ENCODE results near the gene SLC35B4. TPM values are rescaled to one million over a fixed set of nuclear protein-coding genes. Genes with fewer than 3 reads are reported as not detected.

SLC35B4 gene
- total RNA-seq, 4 donors from 2014 or later = 3.7 to 8.6 (median 7.0) TPM

DNA sequence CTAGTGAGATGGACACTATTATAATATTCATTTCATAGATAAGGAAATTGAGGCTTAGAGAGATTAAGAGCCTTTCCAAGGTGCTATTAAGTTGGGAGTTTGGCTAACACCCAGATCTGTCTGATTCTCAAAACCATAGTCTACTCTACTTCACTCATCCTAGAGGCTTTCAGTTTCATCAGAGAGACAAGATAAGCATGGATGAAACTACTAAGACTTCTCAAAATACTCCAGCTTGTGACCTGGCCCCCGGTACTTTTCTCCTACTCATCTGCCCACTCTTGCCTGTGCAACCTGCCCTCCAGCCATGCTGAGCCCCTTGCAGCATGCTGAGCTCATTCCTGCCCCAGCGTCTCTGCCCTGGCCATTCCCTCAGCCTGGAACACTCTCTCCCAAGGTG lies 12.2 kb upstream of the SLC35B4 start:
- Histone ChIP-seq H3K9me3 (no peaks in the 10 kb centered on the region), H3K27ac (no peak overlapping the region), H3K36me3 (no peaks in the 10 kb centered on the region), H3K4me1 (no peaks in the 10 kb centered on the region), H3K4me3 (no peak overlapping the region), H3K27me3 (peaks cover 0 to 20% (median 0%) of the 10 kb centered on the region in 4 donors)
- DNase-seq = no peak
- intact Hi-C loops (cut with DNase I) = no loop called here
- 47 to 56% methylated on average over 2 of the region's 2 CpGs for WGBS, 2 donors
- no peak for TF ChIP-seq POLR2A (IDR thresholded peaks at IDR 0.05)

DNA sequence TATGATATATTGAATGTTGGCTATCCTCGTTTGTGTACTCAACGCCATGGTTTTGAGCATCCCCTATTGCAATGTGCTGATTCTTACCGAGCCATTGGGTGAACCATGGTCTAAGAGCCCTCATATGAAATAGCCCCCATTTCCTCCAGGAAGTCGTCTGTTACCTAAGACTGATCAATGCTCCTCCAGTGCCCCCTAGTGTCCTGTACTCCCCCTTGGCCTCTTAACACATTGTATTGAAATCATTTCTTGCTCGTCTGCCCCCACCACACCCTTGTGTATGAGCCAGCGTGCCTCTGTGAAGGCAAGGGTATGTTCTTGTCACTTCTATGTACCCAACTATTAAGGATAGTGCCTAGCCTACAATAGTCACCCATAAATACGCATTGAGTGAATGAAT lies 11.2 kb upstream of the SLC35B4 start:
- Histone ChIP-seq H3K9me3 (no peaks in the 10 kb centered on the region), H3K4me1 (no peaks in the 10 kb centered on the region), H3K4me3 (no peak overlapping the region), H3K27ac (no peak overlapping the region), H3K36me3 (no peaks in the 10 kb centered on the region), H3K27me3 (peaks cover 0 to 20% (median 0%) of the 10 kb centered on the region in 4 donors)
- no peak for DNase-seq
- WGBS, 2 donors = 30 to 32% methylated on average over 7 of the region's 7 CpGs
- TF ChIP-seq, protein P1, sequence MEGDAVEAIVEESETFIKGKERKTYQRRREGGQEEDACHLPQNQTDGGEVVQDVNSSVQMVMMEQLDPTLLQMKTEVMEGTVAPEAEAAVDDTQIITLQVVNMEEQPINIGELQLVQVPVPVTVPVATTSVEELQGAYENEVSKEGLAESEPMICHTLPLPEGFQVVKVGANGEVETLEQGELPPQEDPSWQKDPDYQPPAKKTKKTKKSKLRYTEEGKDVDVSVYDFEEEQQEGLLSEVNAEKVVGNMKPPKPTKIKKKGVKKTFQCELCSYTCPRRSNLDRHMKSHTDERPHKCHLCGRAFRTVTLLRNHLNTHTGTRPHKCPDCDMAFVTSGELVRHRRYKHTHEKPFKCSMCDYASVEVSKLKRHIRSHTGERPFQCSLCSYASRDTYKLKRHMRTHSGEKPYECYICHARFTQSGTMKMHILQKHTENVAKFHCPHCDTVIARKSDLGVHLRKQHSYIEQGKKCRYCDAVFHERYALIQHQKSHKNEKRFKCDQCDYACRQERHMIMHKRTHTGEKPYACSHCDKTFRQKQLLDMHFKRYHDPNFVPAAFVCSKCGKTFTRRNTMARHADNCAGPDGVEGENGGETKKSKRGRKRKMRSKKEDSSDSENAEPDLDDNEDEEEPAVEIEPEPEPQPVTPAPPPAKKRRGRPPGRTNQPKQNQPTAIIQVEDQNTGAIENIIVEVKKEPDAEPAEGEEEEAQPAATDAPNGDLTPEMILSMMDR (IDR thresholded peaks at IDR 0.05) = peak in 3 of 6 experiments; percentile 10 to 37 (median 22)
- TF ChIP-seq POLR2A (IDR thresholded peaks at IDR 0.05) = no peak
- intact Hi-C loops (cut with DNase I) = no loop called here

DNA sequence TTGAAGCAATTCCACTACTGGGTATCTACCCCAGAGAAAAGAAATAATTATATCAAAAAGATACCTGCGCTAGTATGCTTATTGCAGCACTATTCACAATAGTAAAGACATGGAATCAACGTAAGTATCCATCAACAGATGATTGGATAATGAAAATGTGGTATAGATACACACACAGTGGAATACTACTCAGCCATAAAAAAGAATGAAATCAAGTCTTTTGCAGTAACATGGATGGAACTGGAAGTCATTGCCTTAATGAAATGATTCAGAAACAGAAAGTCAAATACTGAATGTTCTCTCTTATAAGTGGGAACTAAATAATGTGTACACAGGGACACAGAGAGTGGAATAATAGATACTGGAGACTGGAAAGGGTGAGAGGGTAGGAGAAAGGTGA lies 7.4 kb upstream of the SLC35B4 start:
- H3K9me3 ChIP-seq = no peaks in the 10 kb centered on the region
- intact Hi-C loops (cut with DNase I) = no loop called here
- TF ChIP-seq, protein P1 (IDR thresholded peaks at IDR 0.05) = no peak
- no peak for TF ChIP-seq POLR2A (IDR thresholded peaks at IDR 0.05)
- no peaks in the 10 kb centered on the region for H3K36me3 ChIP-seq
- H3K4me3 ChIP-seq = no peak overlapping the region
- no peak overlapping the region for H3K27ac ChIP-seq
- no peaks in the 10 kb centered on the region for H3K27me3 ChIP-seq
- DNase-seq = no peak
- H3K4me1 ChIP-seq = no peaks in the 10 kb centered on the region
- WGBS, 2 donors = 83 to 90% methylated on average over 2 of the region's 2 CpGs

DNA sequence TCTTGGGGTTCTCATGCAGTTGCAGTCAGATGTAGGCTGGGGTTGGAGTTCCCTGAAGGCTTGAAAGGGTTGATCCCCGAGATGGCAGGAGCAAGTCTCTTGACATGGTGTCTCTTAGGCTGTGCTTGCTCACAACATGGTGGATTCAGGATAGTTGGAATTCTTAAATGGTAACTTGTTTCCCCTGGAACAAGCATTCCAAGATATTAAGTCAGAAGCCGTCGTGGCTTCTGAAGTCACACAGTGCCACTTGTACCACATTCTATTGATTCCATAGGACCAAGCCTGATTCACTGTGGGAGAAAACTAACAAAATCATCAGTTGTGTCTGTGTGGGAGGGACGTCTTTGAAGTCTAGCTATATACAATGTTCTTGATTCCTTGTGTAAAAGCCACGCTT lies 3.5 kb upstream of the SLC35B4 start:
- H3K9me3 ChIP-seq = no peaks in the 10 kb centered on the region
- no peak for DNase-seq
- H3K27ac ChIP-seq = no peak overlapping the region
- intact Hi-C loops (cut with DNase I) = no loop called here
- 82 to 83% methylated on average over 5 of the region's 5 CpGs for WGBS, 2 donors
- H3K36me3 ChIP-seq = no peaks in the 10 kb centered on the region
- H3K27me3 ChIP-seq = no peaks in the 10 kb centered on the region
- TF ChIP-seq, protein P1 (IDR thresholded peaks at IDR 0.05) = no peak
- TF ChIP-seq POLR2A (IDR thresholded peaks at IDR 0.05) = no peak
- no peak overlapping the region for H3K4me3 ChIP-seq
- peaks cover 6 to 15% (median 10%) of the 10 kb centered on the region in 3 donors for H3K4me1 ChIP-seq

DNA sequence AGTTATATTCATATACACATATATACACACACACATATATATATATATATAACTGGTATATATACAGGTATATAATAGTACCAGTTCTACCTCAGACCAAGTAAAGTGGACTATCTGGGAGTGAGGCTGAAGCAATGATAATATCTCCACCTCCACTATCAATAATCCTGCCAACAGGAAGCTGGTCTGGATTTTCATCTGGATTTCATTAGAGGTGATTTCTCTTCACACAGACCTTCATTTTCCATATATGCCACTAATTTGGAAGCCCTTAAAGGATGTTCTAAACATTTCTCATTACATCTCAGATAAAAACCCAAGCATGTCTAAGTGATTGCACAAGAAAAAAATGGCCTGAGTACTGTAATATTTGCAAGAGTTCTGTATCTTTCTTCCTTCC lies 1.7 kb upstream of the SLC35B4 start:
- Histone ChIP-seq H3K4me1 (peaks cover 6 to 15% (median 10%) of the 10 kb centered on the region in 3 donors), H3K27ac (no peak overlapping the region), H3K27me3 (no peaks in the 10 kb centered on the region), H3K4me3 (no peak overlapping the region), H3K9me3 (no peaks in the 10 kb centered on the region), H3K36me3 (no peaks in the 10 kb centered on the region)
- intact Hi-C loops (cut with DNase I) = no loop called here
- no peak for DNase-seq
- TF ChIP-seq, protein P1 (IDR thresholded peaks at IDR 0.05) = no peak
- TF ChIP-seq POLR2A (IDR thresholded peaks at IDR 0.05) = no peak

DNA sequence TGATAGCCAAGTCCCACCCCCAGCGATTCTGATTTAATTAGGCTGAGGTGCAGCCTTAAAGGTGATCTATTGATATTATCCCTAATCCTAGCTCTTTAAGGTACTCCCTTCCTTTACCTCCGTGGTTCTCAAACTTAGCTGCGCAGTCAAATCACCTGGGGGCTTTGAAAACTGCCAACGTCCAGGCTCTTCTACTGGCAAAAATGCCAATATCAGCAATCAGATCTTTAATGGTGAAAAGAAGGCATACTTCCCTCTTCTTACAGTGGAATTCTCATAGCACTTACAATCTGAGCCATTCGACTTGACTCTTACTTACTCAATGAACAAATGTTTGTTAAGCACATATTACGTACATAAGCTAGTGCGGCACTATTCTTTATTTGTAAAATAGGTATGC lies 704 bp upstream of the SLC35B4 start:
- 69 to 71% methylated on average over 7 of the region's 7 CpGs for WGBS, 2 donors
- Histone ChIP-seq H3K9me3 (no peaks in the 10 kb centered on the region), H3K36me3 (no peaks in the 10 kb centered on the region), H3K27ac (peak overlapping the region in 3 of 4 donors; percentile 87 to 93 (median 88)), H3K4me3 (peak overlapping the region; percentile 73 to 99 (median 92)), H3K27me3 (no peaks in the 10 kb centered on the region), H3K4me1 (peaks cover 6 to 15% (median 10%) of the 10 kb centered on the region in 3 donors)
- TF ChIP-seq, protein P1 (IDR thresholded peaks at IDR 0.05) = no peak
- TF ChIP-seq POLR2A (IDR thresholded peaks at IDR 0.05) = no peak
- intact Hi-C loops (cut with DNase I) = no loop called here
- no peak for DNase-seq
